ENCODE measurements around the gene CIDEA.

- TF ChIP-seq EZH2phosphoT487 (IDR thresholded peaks at IDR 0.05; ENCODE audit: insufficient read depth, low read depth) = no peak
- no peak for TF ChIP-seq EZH2 (IDR thresholded peaks at IDR 0.05; ENCODE audit: insufficient read depth, poor library complexity, severe bottlenecking)
Observed at GRCh38 chr18:12309683-12310198, 55.6 kb downstream of the CIDEA start.

All from GM23248 (cell line).